ENCODE measurements around the gene ADK. TPM values are rescaled to one million over a fixed set of nuclear protein-coding genes. Genes with fewer than 3 reads are reported as not detected.

ADK gene
- total RNA-seq, 1 donor from 2014 or later: 32.5 TPM

- intact Hi-C loops (cut with DNase I): no loop called here
- DNase-seq (ENCODE audit: low spot score) (no peak), ATAC-seq (no peak)
Measured at GRCh38 chr10:74644738-74645137, 493.7 kb downstream of the ADK start.

DNA sequence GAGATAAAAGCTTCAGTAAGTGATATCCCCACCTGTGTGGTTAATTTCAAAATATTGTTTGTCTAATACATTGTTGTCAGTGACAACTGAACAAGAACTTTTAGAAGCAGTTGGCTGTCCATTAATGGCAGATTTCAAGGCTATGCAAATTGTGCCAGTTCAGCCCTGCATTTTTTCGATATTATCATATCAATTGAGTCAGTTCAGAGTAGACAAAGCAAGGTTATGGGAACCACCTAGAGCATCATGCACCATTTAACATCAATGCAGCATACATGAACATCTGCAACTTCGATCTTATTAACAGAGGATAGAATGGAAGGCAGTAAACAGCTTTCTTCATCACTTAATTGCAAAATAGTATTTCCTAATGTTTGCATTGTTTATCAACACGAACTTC, 494.7 kb downstream of the ADK start:
- ATAC-seq (no peak), DNase-seq (ENCODE audit: low spot score) (no peak)
- intact Hi-C loops (cut with DNase I): no loop called here

- ATAC-seq: no peak
- no peak for DNase-seq (ENCODE audit: low spot score)
- intact Hi-C loops (cut with DNase I): no loop called here
Measured at GRCh38 chr10:74650613-74651012, 499.6 kb downstream of the ADK start.

DNA sequence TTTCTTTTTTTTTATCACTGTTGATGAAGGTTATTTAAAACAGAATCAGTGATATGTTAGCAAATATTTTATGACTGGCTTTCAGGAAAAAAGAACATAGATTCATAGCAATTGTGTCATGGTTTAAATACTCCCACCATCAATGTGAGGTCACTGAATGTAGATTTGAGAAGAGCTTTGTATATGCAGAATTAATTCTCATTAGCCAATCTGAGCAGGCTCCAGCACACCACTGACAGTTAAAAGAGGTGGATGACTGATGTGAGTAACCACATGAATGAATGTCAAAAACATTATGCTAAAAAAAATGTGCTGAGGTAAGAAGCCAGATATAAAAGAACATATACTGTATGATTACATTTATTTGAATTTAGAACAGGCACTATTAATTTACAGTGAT, 500.5 kb downstream of the ADK start:
- DNase-seq (ENCODE audit: low spot score): no peak
- intact Hi-C loops (cut with DNase I): no loop called here
- no peak for ATAC-seq

DNA sequence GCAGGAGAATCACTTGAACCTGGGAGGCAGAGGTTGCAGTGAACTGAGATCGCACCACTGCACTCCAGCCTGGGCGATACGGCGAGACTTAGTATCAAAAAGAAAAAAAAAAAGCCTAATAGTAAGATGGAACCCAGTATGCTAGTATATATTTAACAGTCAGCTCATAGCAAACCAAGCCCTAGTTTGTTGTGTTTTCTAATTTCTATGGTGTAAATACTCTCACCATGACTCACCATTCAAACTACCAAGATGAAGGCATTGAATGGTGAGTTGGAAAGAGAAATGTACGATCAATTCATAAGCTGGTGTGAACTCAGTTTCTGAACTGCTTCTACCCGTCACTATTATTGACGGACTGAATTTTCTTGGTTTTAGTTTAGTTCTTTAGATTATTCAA, 501.6 kb downstream of the ADK start:
- DNase-seq (ENCODE audit: low spot score) (no peak), ATAC-seq (no peak)
- intact Hi-C loops (cut with DNase I): no loop called here

DNA sequence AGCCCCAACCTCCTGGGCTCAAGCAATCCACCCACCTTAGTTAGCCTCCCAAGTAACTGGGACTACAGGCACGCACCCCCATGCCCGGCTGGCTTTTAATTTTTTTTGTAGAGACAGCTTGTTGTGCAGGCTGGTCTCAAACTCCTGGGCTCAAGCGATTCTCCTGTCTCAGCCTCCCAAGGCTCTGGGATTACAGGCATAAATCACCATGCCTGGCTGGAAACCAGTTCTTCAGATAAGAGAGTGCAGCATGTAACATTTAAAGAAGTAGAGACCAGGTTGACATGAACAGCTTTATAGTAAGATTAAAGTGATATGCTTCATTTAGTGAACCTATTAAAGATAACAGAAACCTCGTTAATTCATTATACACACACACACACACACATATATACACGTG, 507.5 kb downstream of the ADK start:
- DNase-seq (ENCODE audit: low spot score) (no peak), ATAC-seq (no peak)
- intact Hi-C loops (cut with DNase I): no loop called here

- ATAC-seq: no peak
- DNase-seq (ENCODE audit: low spot score): no peak
- intact Hi-C loops (cut with DNase I): no loop called here
Measured at GRCh38 chr10:74662635-74663034, 511.6 kb downstream of the ADK start.

DNA sequence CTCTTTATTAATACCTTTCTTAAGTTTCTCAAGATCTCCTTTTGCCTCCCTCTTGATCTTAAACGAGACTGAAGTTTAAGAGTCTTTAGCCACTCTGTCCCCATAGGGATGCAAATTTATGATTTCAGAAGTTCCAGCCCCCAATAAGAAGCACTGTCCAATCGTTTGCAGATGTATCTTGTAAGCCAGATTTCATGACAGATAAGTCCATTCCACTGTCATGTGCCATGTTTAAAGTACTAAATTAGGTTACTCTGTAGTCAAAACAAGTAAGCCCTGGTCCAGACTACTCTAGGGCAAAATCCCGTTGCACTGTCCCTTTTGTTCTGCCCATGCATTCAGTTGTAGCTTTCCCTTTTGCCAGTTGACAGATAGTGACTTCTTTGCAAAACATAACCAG, 518.2 kb downstream of the ADK start:
- ATAC-seq (no peak), DNase-seq (ENCODE audit: low spot score) (no peak)
- intact Hi-C loops (cut with DNase I): no loop called here

- no peak for ATAC-seq
- intact Hi-C loops (cut with DNase I): no loop called here
- no peak for DNase-seq (ENCODE audit: low spot score)
Measured at GRCh38 chr10:74671716-74672115, 520.7 kb downstream of the ADK start.

DNA sequence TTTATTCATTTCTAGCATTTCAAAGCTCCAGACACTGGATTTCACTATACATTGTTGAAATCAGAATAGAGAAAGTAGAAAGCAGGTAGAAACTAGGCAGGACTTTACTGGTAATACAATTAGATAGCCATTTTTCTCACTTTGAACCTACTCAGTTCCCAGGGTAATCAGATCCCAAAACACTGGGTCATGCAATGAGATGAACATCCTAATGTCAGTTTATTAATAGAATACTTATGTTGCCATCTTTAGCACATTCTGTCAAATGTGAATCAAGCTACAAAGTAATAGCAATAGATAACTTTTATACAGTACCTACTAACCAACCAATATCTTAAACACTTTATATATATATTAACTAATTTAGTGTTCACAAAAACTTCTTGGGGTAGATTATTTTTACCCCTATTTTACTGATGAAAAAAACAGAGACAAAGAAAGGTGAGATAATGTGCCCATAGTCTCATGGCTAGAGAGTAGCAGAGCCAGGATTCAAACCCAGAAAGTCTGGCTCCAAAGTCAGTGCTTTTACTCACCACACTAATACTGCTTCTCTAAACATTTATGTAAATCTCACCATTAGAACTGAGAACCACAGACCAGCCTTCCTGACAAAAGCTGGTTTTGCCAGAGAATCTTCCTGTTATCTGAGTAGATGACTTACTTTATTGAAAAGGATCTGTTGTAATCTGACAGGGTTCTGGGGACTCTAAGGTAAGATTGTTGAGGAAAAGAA, 521.6 kb downstream of the ADK start:
- no peak for ATAC-seq
- intact Hi-C loops (cut with DNase I): no loop called here
- DNase-seq (ENCODE audit: low spot score): no peak

- ATAC-seq (no peak), DNase-seq (ENCODE audit: low spot score) (no peak)
- intact Hi-C loops (cut with DNase I): no loop called here
Measured at GRCh38 chr10:74674927-74675326, 523.9 kb downstream of the ADK start.

DNA sequence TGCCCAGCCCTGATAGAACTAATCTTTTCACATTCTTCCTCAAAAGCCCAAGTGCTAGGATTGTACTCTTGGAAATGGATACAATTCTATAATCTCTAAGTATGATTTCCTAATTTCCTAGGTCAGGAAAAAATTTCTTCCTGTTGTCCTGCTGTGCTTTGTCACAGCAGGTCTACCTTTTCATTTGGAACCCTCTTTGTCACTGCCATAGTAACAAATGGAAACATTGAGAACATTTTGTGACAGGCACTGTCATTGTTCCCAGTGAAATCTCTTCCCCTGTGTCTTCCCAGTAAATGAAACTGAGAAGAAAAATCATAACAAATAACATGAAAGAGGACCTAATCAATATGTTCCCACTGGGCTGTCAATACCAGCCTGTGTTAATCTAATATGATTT, 524.5 kb downstream of the ADK start:
- no peak for ATAC-seq
- DNase-seq (ENCODE audit: low spot score): no peak

DNA sequence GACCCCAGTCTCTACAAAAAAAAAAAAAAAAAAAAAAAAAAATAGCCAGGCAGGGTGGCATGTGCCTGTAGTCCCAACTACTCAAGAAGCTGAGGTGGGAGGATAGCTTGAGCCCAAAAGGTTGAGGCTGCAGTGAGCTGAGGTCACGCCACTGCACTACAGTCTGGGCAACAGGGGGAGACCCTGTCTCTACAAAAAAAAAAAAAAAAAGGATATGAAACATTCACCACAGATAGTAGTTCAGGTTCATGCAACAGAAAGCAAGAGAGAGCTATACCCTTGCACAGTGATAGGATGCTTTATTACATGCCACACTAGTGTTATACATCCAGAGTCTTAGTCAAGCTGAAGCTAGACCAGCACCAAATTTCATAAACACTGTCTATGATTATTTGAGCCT, 526.9 kb downstream of the ADK start:
- DNase-seq (ENCODE audit: low spot score) (no peak), ATAC-seq (no peak)
- intact Hi-C loops (cut with DNase I): no loop called here

More for the DNA sequence above, 524.5 kb downstream of the ADK start:
- intact Hi-C loops (cut with DNase I): no loop called here

DNA sequence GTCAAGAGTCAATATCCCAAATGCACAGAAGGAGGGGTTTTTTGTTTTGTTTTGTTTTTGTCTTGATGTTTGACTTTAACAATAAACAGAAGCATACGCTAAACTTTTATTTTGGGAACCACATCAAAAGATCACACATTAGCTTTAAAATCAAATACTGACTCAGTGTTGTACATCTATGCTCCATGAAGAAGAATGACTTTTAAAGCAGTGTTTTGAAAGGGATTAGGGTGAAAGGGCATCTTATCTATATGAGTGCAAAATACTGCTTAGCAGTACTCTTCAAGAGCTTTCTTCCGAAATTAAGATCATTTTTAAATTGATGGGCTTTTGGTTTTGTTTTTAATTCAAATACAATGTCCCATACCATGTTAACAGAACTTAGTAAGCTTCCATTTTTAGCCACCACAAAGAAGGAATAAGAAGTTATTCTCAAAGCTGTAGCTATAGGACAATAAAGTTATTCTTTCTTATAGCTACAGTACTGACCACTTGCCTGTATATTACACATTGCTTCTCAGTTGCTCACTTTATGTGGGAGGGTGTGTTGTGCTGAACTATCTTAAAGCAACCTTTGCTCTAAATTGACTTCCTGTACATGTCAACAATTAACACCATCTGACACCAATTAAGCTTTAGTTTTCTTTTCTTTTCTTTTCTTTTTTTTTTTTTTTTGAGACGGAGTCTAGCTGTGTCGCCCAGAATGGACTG, 531.1 kb downstream of the ADK start:
- DNase-seq (ENCODE audit: low spot score) (no peak), ATAC-seq (no peak)
- intact Hi-C loops (cut with DNase I): no loop called here

DNA sequence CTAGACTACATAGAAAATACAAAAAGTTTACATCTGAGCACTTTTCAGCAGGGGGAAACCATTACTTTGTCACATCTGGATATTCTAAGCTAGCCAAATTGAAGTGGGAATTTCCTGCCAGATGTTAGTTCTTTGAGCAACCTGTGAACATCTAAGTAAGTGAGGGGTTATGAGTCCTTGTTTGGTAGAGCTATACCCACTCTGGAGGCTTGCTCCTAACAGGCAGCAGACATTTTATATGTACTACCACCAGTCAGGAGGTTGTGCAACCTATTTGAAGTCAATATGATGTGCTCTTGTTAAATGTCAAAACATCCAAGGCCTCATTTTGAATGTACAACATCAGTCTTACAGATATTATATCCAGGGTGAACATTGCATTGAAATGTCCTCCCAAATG, 532.0 kb downstream of the ADK start:
- intact Hi-C loops (cut with DNase I): no loop called here
- ATAC-seq: no peak

DNA sequence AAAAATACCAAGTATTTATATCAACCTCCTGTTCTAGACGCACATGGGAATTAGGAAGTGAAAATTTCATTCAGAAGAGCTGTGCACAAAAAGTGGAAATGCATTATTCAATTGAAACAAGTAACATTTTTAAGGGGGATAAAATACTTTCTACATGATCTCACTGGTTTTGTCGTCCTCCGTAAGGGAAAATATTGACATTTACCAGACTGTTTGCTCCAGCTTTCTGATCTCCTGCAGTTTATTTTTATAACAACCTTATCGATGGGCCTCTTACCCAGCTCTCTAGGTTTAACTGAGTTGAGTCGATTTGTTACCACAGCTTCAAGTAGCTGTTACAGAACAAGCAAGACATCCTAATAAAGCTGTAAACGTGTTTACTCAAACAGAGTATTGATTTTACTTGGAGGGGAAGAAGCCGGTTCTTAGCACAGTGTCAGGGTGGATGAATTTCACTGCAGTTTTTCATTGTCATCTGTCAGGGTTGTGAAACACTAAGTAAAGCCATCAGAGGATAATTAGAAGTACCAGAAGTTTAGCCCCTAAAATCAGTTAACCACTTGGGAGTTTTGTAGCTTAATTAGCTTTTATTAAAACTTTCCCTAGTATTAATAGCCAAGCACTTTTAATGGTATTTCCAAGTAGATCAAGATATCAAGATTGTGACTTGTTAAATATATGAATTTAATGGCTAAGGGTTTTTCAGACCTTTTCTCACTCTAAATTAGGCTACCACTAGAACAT, 532.8 kb downstream of the ADK start:
- DNase-seq (ENCODE audit: low spot score) (no peak), ATAC-seq (no peak)
- intact Hi-C loops (cut with DNase I): no loop called here

More for the DNA sequence above, 532.0 kb downstream of the ADK start:
- no peak for DNase-seq (ENCODE audit: low spot score)

DNA sequence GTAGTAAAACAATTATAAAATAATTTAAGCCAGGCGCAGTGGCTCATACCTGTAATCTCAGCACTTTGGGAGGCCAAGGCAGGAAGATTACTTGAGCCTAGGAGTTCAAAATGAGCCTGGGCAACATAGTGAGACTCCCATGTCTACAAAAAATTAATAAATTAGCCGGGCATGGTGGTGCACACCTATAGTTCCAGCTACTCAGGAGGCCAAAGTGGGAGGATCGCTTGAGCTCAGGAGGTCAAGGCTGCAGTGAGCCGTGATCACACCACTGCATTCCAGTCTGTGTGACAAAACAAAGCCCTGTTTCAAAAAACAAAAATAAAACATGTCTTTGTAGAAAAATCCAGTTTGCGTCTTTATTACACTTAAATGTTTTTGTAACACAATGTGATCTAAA, 533.4 kb downstream of the ADK start:
- intact Hi-C loops (cut with DNase I): no loop called here

GRCh38 chr10:74685564-74685963, 534.5 kb downstream of the ADK start:
- ATAC-seq (no peak), DNase-seq (ENCODE audit: low spot score) (no peak)
- intact Hi-C loops (cut with DNase I): no loop called here

More for the DNA sequence above, 533.4 kb downstream of the ADK start:
- no peak for ATAC-seq
- DNase-seq (ENCODE audit: low spot score): no peak

DNA sequence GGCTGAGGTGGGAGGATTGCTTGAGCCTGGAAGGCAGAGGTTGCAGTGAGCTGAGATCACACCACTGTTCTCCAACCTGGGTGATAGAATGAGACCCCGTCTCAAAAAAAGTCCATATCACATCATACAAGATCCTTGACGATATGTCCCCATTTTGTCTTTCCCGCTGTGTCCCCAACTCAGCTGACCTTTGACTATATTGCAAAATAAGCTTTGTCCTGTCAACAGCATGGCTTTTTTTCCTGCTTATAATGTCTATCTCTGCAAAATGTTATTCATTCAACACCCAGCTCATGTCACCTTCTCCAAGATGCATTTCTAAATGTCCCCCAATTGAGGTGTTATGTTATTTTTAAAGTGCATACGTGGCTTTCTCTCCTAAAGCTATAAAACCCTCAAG, 539.4 kb downstream of the ADK start:
- no peak for ATAC-seq
- no peak for DNase-seq (ENCODE audit: low spot score)
- intact Hi-C loops (cut with DNase I): no loop called here

DNA sequence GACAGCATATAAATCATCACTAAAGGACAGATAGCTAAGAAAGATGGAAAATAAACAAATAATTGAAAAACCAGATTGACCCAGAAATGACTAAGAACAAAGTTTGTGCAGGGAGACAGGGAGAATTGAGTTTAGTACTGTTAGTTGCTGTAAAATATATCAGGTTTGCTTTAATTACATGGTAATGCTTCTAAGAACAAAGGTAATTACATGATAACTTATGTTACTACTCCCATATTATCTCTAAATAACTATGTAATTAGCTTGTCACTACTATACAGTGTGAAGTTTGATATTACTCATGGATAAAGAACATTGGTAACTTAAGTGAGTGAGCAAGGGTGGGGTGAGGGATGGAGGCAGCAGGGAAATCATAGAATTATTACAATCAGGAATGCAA, 540.1 kb downstream of the ADK start:
- ATAC-seq: no peak
- intact Hi-C loops (cut with DNase I): no loop called here
- DNase-seq (ENCODE audit: low spot score): no peak

Measured in sciatic nerve (tissue), 2 donors.